Heart left ventricle (tissue), 16 donors: Measurements from ENCODE around the gene FAM98B. TPM values are rescaled to one million over a fixed set of nuclear protein-coding genes. Genes with fewer than 3 reads are reported as not detected.

Source experiments
- ATAC-seq, 4 donors: fragments of 200-7000 bp; cut with Tn5 transposase; one replicate each; pipeline ENCODE4 v1.9.1; 2020 to 2022; ENCODE audit warnings: moderate library complexity in 4 of 4, mild to moderate bottlenecking in 3 of 4, moderate number of reproducible peaks in 1 of 4
- DNase-seq, 5 donors: peaks; one replicate each; pipeline ENCODE4 v3.0.0-alpha.2; 2020
- H3K27ac ChIP-seq, 12 donors: fragments of 200-600 bp; sonication (generic) in 4 of 12; one replicate each; pipeline versions ENCODE4 v1.5.0 to v1.8.0; 2016 to 2022; ENCODE audit warnings: mild to moderate bottlenecking in 2 of 12
- H3K27me3 ChIP-seq, 9 donors: fragments of 200-600 bp; sonication (generic) in 2 of 9; one replicate each; pipeline versions ENCODE4 v1.5.1 to v1.8.0; 2016 to 2022; ENCODE audit warnings: mild to moderate bottlenecking in 3 of 9
- H3K36me3 ChIP-seq, 9 donors: fragments of 200-600 bp; sonication (generic) in 2 of 9; one replicate each; pipeline versions ENCODE4 v1.5.0 to v1.8.0; 2018 to 2022; ENCODE audit warnings: mild to moderate bottlenecking in 2 of 9
- H3K4me1 ChIP-seq, 12 donors: fragments of 200-600 bp; sonication (generic) in 4 of 12; one replicate each; pipeline versions ENCODE4 v1.5.0 to v1.8.0; 2016 to 2022; ENCODE audit warnings: mild to moderate bottlenecking in 3 of 12
- H3K4me3 ChIP-seq, 12 donors: fragments of 200-600 bp; sonication (generic) in 4 of 12; one replicate each; pipeline versions ENCODE4 v1.5.0 to v1.8.0; 2017 to 2022; ENCODE audit warnings: mild to moderate bottlenecking in 9 of 12, moderate library complexity in 4 of 12
- H3K9me3 ChIP-seq, 12 donors: fragments of 200-600 bp; sonication (generic) in 4 of 12; one replicate each; pipeline versions ENCODE4 v1.5.0 to v1.8.0; 2016 to 2022; ENCODE audit warnings: mild to moderate bottlenecking in 1 of 12
- POLR2A ChIP-seq, 2 donors: fragments of 450-650 bp; IDR thresholded peaks; one replicate each; pipeline ENCODE4 v1.6.1; 2017; ENCODE audit warnings: antibody characterized with exemption in 2 of 2, mild to moderate bottlenecking in 2 of 2, moderate library complexity in 2 of 2
- WGBS, 4 donors: extraction: QIAGEN DNeasy Blood & Tissue Kit in 2 of 4; methylation state at CpG; one replicate each; pipeline versions ENCODE4 v1.1.5 to v1.1.7; 2013 to 2018; 5-methylcytosine and 5-hydroxymethylcytosine counted together
- intact Hi-C, 10 donors: fragments of 100-400 bp; cut with DNase I; formaldehyde crosslinking; loops; one replicate each; pipeline versions ENCODE4 v1.11.1 to v1.14.2; 2022
- polyA plus RNA-seq, 2 donors: library from polyadenylated mRNA; stranded (reverse); fragments of 200-250 nt; gene quantifications; one replicate each; pipeline ENCODE4 v1.2.3, GENCODE V29; 2013
- total RNA-seq, 9 donors: library from RNA; depleted of rRNA in 2 of 9; stranded (reverse); fragments of >200 nt in 2 of 9; fragmentation: NEBNext Ultra II Directional in 3 of 9; extraction: Animal tissue kit (Norgen Biotek cat#: 25700) in 3 of 9; gene quantifications; one replicate each; pipeline versions ENCODE4 v1.1.0 to v1.2.4, GENCODE V29; 2016 to 2023
- TF ChIP-seq, protein P1 (sequence below), 12 donors: fragments of 200-600 bp; sonication (generic) in 4 of 12; IDR thresholded peaks; one replicate each; pipeline versions ENCODE4 v1.5.0 to v1.8.0; 2018 to 2022; ENCODE audit warnings: antibody characterized with exemption in 12 of 12, mild to moderate bottlenecking in 5 of 12
- donor health status: ischemic (EF 13 %, LVEDD 7.1; RV severe dilation, severe dysfunction).
- donor health status: healthy with polysubstance abuse.
- donor health status: DM: no; HTN: yes; CAD: no.
- donor health status: DM: no; HTN: no; CAD: no.
- donor health status: ischemic (EF 25% LVEDD 6.9; RV normal size, moderate dysfunction).
- donor health status: ischemic (EF 25% LVEDD 5.7; RV mildly dilated, moderate dysfunction).
- donor health status: healthy.
- donor health status: DM: yes; HTN: yes; CAD: no.
- donor health status: ischemic (EF 35%, LVEDD 5.7; RV mildly dilated, moderate dysfunction).
- donor health status: nonischemic (EF 11% LVEDD 7.7; RV severe dilation, severe dysfunction).
- donor health status: DM: yes; HTN: yes; CAD: no.
- donor health status: PGD.
- donor health status: ischemic (EF 29% LVEDD 5.4; RV normal size, mild dysfunction).
- donor health status: nonischemic (EF 23%, LVEDD 6.1; RV moderate dilation, normal function).

Gene FAM98B
- total and polyA plus RNA-seq, 11 donors, result 7.8 to 29.4 (median 21.2) TPM

DNA sequence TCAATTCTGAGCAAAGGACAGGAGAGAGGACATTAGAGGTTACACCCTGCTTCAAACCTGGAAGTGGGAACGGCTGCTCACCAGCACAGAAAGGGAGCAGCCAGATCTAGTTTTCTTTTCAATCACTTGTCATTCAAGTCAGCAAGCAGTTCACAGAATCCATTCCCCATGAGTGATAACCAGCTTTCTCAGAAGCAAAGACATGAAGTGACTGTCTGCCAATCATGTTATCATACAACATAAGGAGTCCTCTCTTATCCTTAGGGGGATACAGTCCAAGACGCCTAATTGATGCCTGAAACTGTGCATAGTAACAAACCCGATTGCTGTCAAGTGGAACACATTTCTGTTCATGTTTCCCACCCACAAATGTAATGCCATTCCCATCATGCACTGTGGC lies 54.7 kb downstream of the FAM98B start:
- H3K9me3 ChIP-seq, result no peaks in the 10 kb centered on the region
- intact Hi-C loops, result no loop called here
- H3K4me3 ChIP-seq, result no peak overlapping the region
- peaks cover 0 to 8% (median 0%) of the 10 kb centered on the region in 9 donors for H3K27me3 ChIP-seq
- no peaks in the 10 kb centered on the region for H3K4me1 ChIP-seq
- peaks cover 0 to 29% (median 0%) of the 10 kb centered on the region in 9 donors for H3K36me3 ChIP-seq
- TF ChIP-seq, protein P1, sequence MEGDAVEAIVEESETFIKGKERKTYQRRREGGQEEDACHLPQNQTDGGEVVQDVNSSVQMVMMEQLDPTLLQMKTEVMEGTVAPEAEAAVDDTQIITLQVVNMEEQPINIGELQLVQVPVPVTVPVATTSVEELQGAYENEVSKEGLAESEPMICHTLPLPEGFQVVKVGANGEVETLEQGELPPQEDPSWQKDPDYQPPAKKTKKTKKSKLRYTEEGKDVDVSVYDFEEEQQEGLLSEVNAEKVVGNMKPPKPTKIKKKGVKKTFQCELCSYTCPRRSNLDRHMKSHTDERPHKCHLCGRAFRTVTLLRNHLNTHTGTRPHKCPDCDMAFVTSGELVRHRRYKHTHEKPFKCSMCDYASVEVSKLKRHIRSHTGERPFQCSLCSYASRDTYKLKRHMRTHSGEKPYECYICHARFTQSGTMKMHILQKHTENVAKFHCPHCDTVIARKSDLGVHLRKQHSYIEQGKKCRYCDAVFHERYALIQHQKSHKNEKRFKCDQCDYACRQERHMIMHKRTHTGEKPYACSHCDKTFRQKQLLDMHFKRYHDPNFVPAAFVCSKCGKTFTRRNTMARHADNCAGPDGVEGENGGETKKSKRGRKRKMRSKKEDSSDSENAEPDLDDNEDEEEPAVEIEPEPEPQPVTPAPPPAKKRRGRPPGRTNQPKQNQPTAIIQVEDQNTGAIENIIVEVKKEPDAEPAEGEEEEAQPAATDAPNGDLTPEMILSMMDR (IDR thresholded peaks at IDR 0.05), result no peak
- no peak for TF ChIP-seq POLR2A (IDR thresholded peaks at IDR 0.05)
- ATAC-seq, result no peak
- no peak overlapping the region for H3K27ac ChIP-seq
- WGBS, 4 donors, result 49 to 60% (median 53%) methylated on average over 3 of the region's 3 CpGs
- no peak for DNase-seq

DNA sequence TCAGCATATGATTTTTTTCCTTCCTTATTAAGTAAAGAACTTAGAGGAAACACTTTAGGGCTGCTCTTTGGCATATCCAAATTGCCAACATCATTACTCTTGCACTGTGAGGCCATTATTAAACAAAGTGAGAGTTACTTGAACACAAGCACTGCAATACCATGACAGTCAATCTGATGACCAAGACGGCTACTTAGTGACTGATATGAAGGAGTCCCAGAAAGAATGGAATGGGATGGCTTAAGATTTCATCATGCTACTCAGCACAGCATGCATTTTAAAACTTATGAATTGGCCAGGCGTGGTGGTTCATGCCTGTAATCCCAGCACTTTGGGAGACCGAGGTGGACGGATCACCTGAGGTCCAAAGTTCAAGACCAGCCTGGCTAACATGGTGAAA lies 55.2 kb downstream of the FAM98B start:
- no peaks in the 10 kb centered on the region for H3K4me1 ChIP-seq
- ATAC-seq (no peak), DNase-seq (no peak)
- WGBS, 4 donors, result 92 to 100% (median 94%) methylated on average over 4 of the region's 4 CpGs
- TF ChIP-seq POLR2A (IDR thresholded peaks at IDR 0.05), result no peak
- TF ChIP-seq, protein P1 (IDR thresholded peaks at IDR 0.05), result no peak
- no peaks in the 10 kb centered on the region for H3K9me3 ChIP-seq
- no peak overlapping the region for H3K27ac ChIP-seq
- no peak overlapping the region for H3K4me3 ChIP-seq
- peaks cover 0 to 28% (median 0%) of the 10 kb centered on the region in 9 donors for H3K36me3 ChIP-seq
- intact Hi-C loops, result no loop called here
- peaks cover 0 to 12% (median 0%) of the 10 kb centered on the region in 9 donors for H3K27me3 ChIP-seq

- 75 to 94% (median 90%) methylated on average over 1 of the region's 1 CpG for WGBS, 4 donors
Measured at GRCh38 chr15:38512901-38513300, 59.0 kb downstream of the FAM98B start.

DNA sequence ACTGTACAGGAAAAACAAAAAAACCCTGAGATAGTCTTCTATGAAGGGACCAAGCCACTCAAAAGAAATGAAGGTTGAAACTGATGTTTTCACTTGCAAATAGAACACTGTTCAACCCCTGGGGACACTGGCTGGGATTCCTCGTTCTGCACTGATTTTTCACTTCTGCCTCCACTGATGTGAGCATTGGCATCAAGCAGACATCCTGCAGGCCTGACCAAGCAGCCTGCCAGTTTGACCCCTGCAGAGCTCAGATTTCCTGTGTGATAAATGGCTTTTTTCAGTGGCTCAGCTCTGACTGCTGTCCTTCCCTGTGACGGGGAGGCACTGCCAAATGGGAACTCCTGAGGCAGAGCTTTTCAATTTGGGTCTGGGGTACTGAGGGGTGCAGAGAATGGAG lies 60.7 kb downstream of the FAM98B start:
- H3K27ac ChIP-seq, result no peak overlapping the region
- 54 to 75% (median 65%) methylated on average over 2 of the region's 2 CpGs for WGBS, 4 donors
- peaks cover 0 to 16% (median 0%) of the 10 kb centered on the region in 9 donors for H3K27me3 ChIP-seq
- no peak overlapping the region for H3K4me3 ChIP-seq
- no peaks in the 10 kb centered on the region for H3K4me1 ChIP-seq
- DNase-seq (no peak), ATAC-seq (no peak)
- intact Hi-C loops, result no loop called here
- H3K36me3 ChIP-seq, result peaks cover 0 to 15% (median 0%) of the 10 kb centered on the region in 9 donors
- TF ChIP-seq, protein P1 (IDR thresholded peaks at IDR 0.05), result no peak
- no peak for TF ChIP-seq POLR2A (IDR thresholded peaks at IDR 0.05)
- H3K9me3 ChIP-seq, result no peaks in the 10 kb centered on the region

More at GRCh38 chr15:38512901-38513300, 59.0 kb downstream of the FAM98B start:
- Histone ChIP-seq H3K9me3 (no peaks in the 10 kb centered on the region), H3K27me3 (peaks cover 0 to 14% (median 0%) of the 10 kb centered on the region in 9 donors), H3K27ac (no peak overlapping the region), H3K36me3 (peaks cover 0 to 15% (median 0%) of the 10 kb centered on the region in 9 donors), H3K4me1 (no peaks in the 10 kb centered on the region), H3K4me3 (no peak overlapping the region)
- ATAC-seq, result no peak
- TF ChIP-seq POLR2A (IDR thresholded peaks at IDR 0.05), result no peak
- TF ChIP-seq, protein P1 (IDR thresholded peaks at IDR 0.05), result no peak
- DNase-seq, result no peak
- intact Hi-C loops, result no loop called here
